Upper lobe of right lung (tissue), 1 donor: ENCODE results near the gene SHISA8. TPM values are rescaled to one million over a fixed set of nuclear protein-coding genes. Genes with fewer than 3 reads are reported as not detected.

Experiments used
- ATAC-seq: fragments of 200-7000 bp; cut with Tn5 transposase; one replicate; pipeline ENCODE4 v1.9.1; 2020; ENCODE audit warnings: mild to moderate bottlenecking, moderate library complexity
- DNase-seq: peaks from one replicate; pipeline ENCODE4 v3.0.0-alpha.2; 2020
- H3K27ac ChIP-seq: fragments of 200-600 bp; one replicate; pipeline ENCODE4 v1.8.0; 2022
- H3K27me3 ChIP-seq: fragments of 200-600 bp; one replicate; pipeline ENCODE4 v1.8.0; 2022; ENCODE audit warnings: mild to moderate bottlenecking
- H3K36me3 ChIP-seq: fragments of 200-600 bp; one replicate; pipeline ENCODE4 v1.8.0; 2022
- H3K4me1 ChIP-seq: fragments of 200-600 bp; one replicate; pipeline ENCODE4 v1.8.0; 2022
- H3K4me3 ChIP-seq: fragments of 200-600 bp; one replicate; pipeline ENCODE4 v1.8.0; 2022; ENCODE audit warnings: mild to moderate bottlenecking
- H3K9me3 ChIP-seq: fragments of 200-600 bp; one replicate; pipeline ENCODE4 v1.8.0; 2022
- CTCF ChIP-seq: fragments of 200-600 bp; IDR thresholded peaks from one replicate; pipeline ENCODE4 v1.8.0; 2022; ENCODE audit warnings: antibody characterized with exemption
- intact Hi-C: fragments of 100-400 bp; cut with DNase I; formaldehyde crosslinking; loops from one replicate; pipeline ENCODE4 v1.11.0; 2022
- total RNA-seq: library from RNA; stranded (reverse); fragmentation: NEBNext Ultra II Directional; extraction: Animal tissue kit (Norgen Biotek cat#: 25700); gene quantifications from one replicate; pipeline ENCODE4 v1.2.1, GENCODE V29; 2021
- donor health status: DM: no; HTN: yes; CAD: no; lungs with severe emphysema.

SHISA8 gene
- total RNA-seq, 1 donor from 2014 or later, result not detected

GRCh38 chr22:41900652-41901312, 14.1 kb downstream of the SHISA8 start:
- ATAC-seq, result no peak
- intact Hi-C loops, result no loop called here
- H3K4me1 ChIP-seq, result no peaks in the 10 kb centered on the region
- no peak overlapping the region for H3K4me3 ChIP-seq
- H3K9me3 ChIP-seq, result no peaks in the 10 kb centered on the region
- H3K27ac ChIP-seq, result no peak overlapping the region
- no peak for TF ChIP-seq CTCF
- H3K27me3 ChIP-seq, result no peaks in the 10 kb centered on the region
- H3K36me3 ChIP-seq, result peaks cover 91% of the 10 kb centered on the region
- no peak for DNase-seq

GRCh38 chr22:41899992-41900651, 14.8 kb downstream of the SHISA8 start:
- DNase-seq, result no peak
- Histone ChIP-seq H3K27me3 (no peaks in the 10 kb centered on the region), H3K27ac (no peak overlapping the region), H3K36me3 (peaks cover 90% of the 10 kb centered on the region), H3K4me3 (no peak overlapping the region), H3K4me1 (no peaks in the 10 kb centered on the region), H3K9me3 (no peaks in the 10 kb centered on the region)
- ATAC-seq, result no peak
- intact Hi-C loops, result no loop called here
- no peak for TF ChIP-seq CTCF

- no peaks in the 10 kb centered on the region for H3K27me3 ChIP-seq
- ATAC-seq (no peak), DNase-seq (no peak)
- no peaks in the 10 kb centered on the region for H3K4me1 ChIP-seq
- H3K27ac ChIP-seq, result no peak overlapping the region
- TF ChIP-seq CTCF, result no peak
- intact Hi-C loops, result no loop called here
- H3K9me3 ChIP-seq, result no peaks in the 10 kb centered on the region
- no peak overlapping the region for H3K4me3 ChIP-seq
- H3K36me3 ChIP-seq, result peaks cover 90% of the 10 kb centered on the region
Measured at GRCh38 chr22:41899110-41899509, 15.8 kb downstream of the SHISA8 start.

- no peak for ATAC-seq
- H3K4me3 ChIP-seq, result no peak overlapping the region
- TF ChIP-seq CTCF, result no peak
- H3K9me3 ChIP-seq, result no peaks in the 10 kb centered on the region
- no peak for DNase-seq
- H3K36me3 ChIP-seq, result peaks cover 90% of the 10 kb centered on the region
- no peaks in the 10 kb centered on the region for H3K27me3 ChIP-seq
- no peak overlapping the region for H3K27ac ChIP-seq
- no peaks in the 10 kb centered on the region for H3K4me1 ChIP-seq
- intact Hi-C loops, result no loop called here
Measured at GRCh38 chr22:41898645-41899044, 16.2 kb downstream of the SHISA8 start.

- intact Hi-C loops, result no loop called here
- TF ChIP-seq CTCF, result no peak
- no peak overlapping the region for H3K4me3 ChIP-seq
Measured at GRCh38 chr22:41893591-41894375, 21.1 kb downstream of the SHISA8 start.

More at GRCh38 chr22:41893591-41894375, 21.1 kb downstream of the SHISA8 start:
- no peak overlapping the region for H3K27ac ChIP-seq
- no peaks in the 10 kb centered on the region for H3K9me3 ChIP-seq
- peaks cover 93% of the 10 kb centered on the region for H3K36me3 ChIP-seq
- no peaks in the 10 kb centered on the region for H3K4me1 ChIP-seq
- ATAC-seq, result no peak
- no peak for DNase-seq
- no peaks in the 10 kb centered on the region for H3K27me3 ChIP-seq
